ENCODE measurements around the gene PIR.
A peak's percentile ranks its signal among the peaks of the same experiment; 100 is the strongest.

The PIR gene

DNA sequence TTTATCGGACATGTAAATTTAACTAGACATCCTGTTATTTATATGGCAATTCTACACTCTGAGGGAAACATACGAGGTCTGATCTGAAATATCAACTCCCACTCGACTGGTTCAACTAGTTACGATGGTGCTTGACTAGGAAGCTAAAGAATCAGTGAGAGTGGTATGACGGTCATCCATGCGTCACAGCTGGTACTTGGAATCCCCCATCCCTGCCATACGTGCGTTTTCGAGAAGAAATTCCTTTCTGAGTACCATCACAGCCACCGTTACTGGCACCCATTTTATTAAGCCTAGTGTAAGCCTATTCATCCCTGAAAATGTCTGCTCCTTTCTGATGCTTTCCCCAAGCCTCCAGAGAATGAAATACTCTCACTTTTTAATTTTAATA is 157.1 kb downstream of the PIR start:
- DNase-seq, result peak; percentile 74

DNA sequence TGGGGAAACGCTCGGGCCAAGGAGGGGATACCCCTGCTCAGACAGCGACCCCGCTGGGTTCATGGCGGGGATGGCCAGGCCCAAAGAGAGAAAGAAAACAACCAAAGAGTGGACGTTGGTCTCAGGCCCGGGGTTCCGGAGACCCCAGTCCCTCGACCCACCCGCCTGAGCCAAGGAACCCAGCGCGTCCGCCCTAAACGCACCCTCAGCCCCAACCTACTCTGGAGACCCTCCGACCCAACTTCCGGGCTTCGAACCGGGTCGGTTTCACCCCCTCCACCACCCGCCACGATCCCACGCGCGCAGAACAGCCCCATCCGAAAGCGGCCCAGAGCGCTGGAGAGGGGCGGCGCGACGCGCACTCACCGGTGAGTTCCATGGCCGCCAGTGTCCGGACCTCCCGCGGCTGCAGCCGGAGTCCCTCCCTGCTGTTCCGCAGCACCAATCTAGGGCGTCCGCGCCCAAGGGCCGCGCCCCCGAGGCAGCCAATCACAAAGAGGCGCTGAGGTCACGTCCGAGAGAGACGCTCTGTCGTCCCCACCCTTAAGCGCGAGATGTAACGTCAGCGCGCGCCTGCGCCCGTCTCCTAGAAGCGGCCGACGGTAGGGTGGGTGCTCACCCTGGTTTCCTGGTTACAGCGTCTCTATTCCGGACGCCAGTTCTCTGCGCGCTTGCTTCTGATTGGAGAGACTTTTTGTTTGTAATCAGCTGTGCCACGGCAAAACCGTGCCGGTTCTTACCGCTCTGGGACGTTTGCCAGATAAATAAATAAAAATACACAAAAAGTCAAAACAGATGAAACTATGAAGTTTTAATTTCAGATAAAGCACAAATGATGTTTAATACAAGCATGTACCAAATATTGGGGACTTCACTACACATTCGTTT is 157.8 kb downstream of the PIR start, which contains the start of gene PIGA:
PIGA (minus strand) TSS at position 389 of the 888 bp plus-strand sequence. CDS start 3,593 bp downstream, outside the sequence.
- peak; percentile 96 for DNase-seq

Measured in inflammatory macrophage treated with lipopolysaccharide for 4 hours (primary cell).